ENCODE data around the gene HCK.

The HCK gene

DNA sequence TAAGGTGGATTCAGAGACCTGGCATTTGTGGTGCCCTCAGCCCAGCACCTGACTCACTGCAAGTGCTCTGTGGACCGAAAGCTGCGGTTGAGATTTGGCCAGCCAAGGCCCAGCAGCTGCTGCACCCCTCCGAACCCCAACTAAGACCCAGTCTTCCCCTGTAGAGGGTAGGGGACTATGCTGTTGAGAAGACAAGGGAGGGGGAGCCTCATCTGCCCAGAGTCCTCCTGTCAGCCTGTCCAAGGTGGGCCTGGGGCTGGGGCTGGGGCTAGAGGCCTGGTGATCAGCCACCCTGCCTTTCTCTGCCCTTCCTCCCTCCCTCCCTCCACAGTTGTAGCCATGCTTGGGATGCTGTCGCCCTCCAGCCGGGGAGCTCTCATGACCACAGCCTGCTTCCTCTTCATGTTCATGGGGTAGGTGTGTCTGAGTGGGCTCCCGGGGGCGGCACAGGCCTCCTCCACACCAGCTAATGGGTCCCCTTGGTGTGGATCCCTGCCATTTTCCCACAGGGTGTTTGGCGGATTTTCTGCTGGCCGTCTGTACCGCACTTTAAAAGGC lies 98.3 kb downstream of the HCK start:
- TF ChIP-seq, protein P1, sequence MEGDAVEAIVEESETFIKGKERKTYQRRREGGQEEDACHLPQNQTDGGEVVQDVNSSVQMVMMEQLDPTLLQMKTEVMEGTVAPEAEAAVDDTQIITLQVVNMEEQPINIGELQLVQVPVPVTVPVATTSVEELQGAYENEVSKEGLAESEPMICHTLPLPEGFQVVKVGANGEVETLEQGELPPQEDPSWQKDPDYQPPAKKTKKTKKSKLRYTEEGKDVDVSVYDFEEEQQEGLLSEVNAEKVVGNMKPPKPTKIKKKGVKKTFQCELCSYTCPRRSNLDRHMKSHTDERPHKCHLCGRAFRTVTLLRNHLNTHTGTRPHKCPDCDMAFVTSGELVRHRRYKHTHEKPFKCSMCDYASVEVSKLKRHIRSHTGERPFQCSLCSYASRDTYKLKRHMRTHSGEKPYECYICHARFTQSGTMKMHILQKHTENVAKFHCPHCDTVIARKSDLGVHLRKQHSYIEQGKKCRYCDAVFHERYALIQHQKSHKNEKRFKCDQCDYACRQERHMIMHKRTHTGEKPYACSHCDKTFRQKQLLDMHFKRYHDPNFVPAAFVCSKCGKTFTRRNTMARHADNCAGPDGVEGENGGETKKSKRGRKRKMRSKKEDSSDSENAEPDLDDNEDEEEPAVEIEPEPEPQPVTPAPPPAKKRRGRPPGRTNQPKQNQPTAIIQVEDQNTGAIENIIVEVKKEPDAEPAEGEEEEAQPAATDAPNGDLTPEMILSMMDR (IDR thresholded peaks at IDR 0.05; ENCODE audit: low read depth, low read length, missing control alignments): no peak
- no peak overlapping the region for H3K4me3 ChIP-seq (replicated peaks; ENCODE audit: low read depth, low read length)
- no peak for DNase-seq (ENCODE audit: extremely low read depth, low read depth)
